Keratinocyte (primary cell): ENCODE results near the gene DCLK1.

Experiments used
- EZH2 ChIP-seq: IDR thresholded peaks from one replicate; pipeline ENCODE4 v1.6.1; 2012; ENCODE audit warnings: inconsistent platforms, mild to moderate bottlenecking, low read length, moderate library complexity
- TF ChIP-seq, protein P1 (sequence below), 3 experiments: IDR thresholded peaks in 1 of 3; conservative IDR thresholded peaks in 1 of 3; optimal IDR thresholded peaks in 1 of 3; 2 replicates in 2 of 3; 3 replicates in 1 of 3; pipeline versions ENCODE3 to v1.5.1; 2011; ENCODE audit warnings: low read length in 3 of 3, mild to moderate bottlenecking in 3 of 3, moderate library complexity in 2 of 3, control low read depth in 1 of 3, inconsistent platforms in 1 of 3; ENCODE audit not compliant: insufficient read depth in 2 of 3; ENCODE audit errors: extremely low read depth in 1 of 3

DNA sequence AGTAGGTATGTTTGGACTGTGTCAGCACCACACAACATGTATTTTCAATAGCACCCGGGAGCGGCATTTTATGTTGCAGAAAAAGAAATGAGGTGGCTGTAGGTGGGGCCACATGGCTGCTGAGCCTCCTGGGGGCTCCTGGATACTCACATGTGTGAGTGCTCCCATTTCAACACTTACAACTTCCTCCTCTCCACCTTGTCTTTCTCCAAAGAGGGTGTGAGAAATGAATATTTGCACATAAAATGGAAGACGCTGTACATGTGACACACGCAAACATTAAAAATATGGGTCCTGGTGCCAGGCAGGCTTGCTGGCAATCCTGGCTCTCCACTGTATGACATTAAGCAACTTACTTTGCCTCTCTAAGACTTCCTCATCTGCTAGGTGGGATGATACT is 222.1 kb downstream of the DCLK1 start:
- TF ChIP-seq, protein P1, sequence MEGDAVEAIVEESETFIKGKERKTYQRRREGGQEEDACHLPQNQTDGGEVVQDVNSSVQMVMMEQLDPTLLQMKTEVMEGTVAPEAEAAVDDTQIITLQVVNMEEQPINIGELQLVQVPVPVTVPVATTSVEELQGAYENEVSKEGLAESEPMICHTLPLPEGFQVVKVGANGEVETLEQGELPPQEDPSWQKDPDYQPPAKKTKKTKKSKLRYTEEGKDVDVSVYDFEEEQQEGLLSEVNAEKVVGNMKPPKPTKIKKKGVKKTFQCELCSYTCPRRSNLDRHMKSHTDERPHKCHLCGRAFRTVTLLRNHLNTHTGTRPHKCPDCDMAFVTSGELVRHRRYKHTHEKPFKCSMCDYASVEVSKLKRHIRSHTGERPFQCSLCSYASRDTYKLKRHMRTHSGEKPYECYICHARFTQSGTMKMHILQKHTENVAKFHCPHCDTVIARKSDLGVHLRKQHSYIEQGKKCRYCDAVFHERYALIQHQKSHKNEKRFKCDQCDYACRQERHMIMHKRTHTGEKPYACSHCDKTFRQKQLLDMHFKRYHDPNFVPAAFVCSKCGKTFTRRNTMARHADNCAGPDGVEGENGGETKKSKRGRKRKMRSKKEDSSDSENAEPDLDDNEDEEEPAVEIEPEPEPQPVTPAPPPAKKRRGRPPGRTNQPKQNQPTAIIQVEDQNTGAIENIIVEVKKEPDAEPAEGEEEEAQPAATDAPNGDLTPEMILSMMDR (optimal IDR thresholded peaks at IDR 0.05 in 1 of 3, IDR thresholded peaks at IDR 0.05 in 1 of 3, conservative IDR thresholded peaks at IDR 0.05 in 1 of 3; ENCODE audit: extremely low read depth in 1 of 3, insufficient read depth in 2 of 3, low read length in 3 of 3) = no peak
- no peak for TF ChIP-seq EZH2
